CD4-positive, CD25-positive, alpha-beta regulatory T cell (primary cell): ENCODE results near the gene UTP3. TPM values are rescaled to one million over a fixed set of nuclear protein-coding genes. Genes with fewer than 3 reads are reported as not detected.
A peak's percentile ranks its signal among the peaks of the same experiment; 100 is the strongest.

Source experiments
- ATAC-seq, 2 donors: fragments of 150-1000 bp; cut with Tn5 transposase; one replicate each; pipeline ENCODE4 v1.10.0; 2021; ENCODE audit warnings: low read depth in 2 of 2, moderate number of reproducible peaks in 2 of 2, moderate library complexity in 1 of 2
- DNase-seq, 3 donors: peaks; one replicate each; pipeline versions ENCODE4 v3.0.0 to v3.0.0-alpha.2; 2012 to 2022; ENCODE audit warnings: mixed read lengths in 1 of 3
- H3K27ac ChIP-seq: one replicate; pipeline ENCODE4 v1.7.0; 2013; ENCODE audit warnings: mild to moderate bottlenecking, low read length; ENCODE audit not compliant: insufficient read depth, poor library complexity, severe bottlenecking
- H3K27me3 ChIP-seq: one replicate; pipeline ENCODE4 v1.7.0; 2013; ENCODE audit warnings: low read length; ENCODE audit not compliant: control insufficient read depth, insufficient read depth
- H3K36me3 ChIP-seq: one replicate; pipeline ENCODE4 v1.7.0; 2013; ENCODE audit warnings: mild to moderate bottlenecking, low read length, moderate library complexity; ENCODE audit not compliant: control insufficient read depth, insufficient read depth
- H3K4me1 ChIP-seq: 2 replicates; pipeline ENCODE4 v1.7.0; 2013; ENCODE audit warnings: mild to moderate bottlenecking, low read length; ENCODE audit not compliant: insufficient read depth, control insufficient read depth, poor library complexity, severe bottlenecking
- H3K4me3 ChIP-seq: one replicate; pipeline ENCODE4 v1.7.0; 2013; ENCODE audit warnings: low read depth, mild to moderate bottlenecking, low read length, moderate library complexity
- H3K9me3 ChIP-seq, 2 experiments: 1 replicate in 1 of 2; 2 replicates in 1 of 2; pipeline ENCODE4 v1.7.0; 2013; ENCODE audit warnings: low read length in 2 of 2, mild to moderate bottlenecking in 1 of 2, moderate library complexity in 1 of 2; ENCODE audit not compliant: control insufficient read depth in 2 of 2
- H3K27ac Mint-ChIP-seq, 3 donors: one replicate each; pipeline ENCODE4 v1.8.0; 2020 to 2022; ENCODE audit warnings: mild to moderate bottlenecking in 3 of 3, mixed read lengths in 3 of 3, moderate library complexity in 2 of 3
- H3K27me3 Mint-ChIP-seq: one replicate; pipeline ENCODE4 v1.8.0; 2022; ENCODE audit warnings: mild to moderate bottlenecking, mixed read lengths
- H3K36me3 Mint-ChIP-seq: one replicate; pipeline ENCODE4 v1.8.0; 2020; ENCODE audit warnings: mixed read lengths
- H3K4me1 Mint-ChIP-seq, 4 donors: one replicate each; pipeline ENCODE4 v1.8.0; 2020 to 2022; ENCODE audit warnings: mixed read lengths in 4 of 4, mild to moderate bottlenecking in 1 of 4
- H3K4me3 Mint-ChIP-seq, 4 donors: one replicate each; pipeline ENCODE4 v1.8.0; 2020 to 2022; ENCODE audit warnings: mild to moderate bottlenecking in 4 of 4, mixed read lengths in 4 of 4, moderate library complexity in 3 of 4
- H3K9me3 Mint-ChIP-seq, 7 donors: one replicate each; pipeline ENCODE4 v1.8.0; 2020 to 2022; ENCODE audit warnings: mixed read lengths in 7 of 7, mild to moderate bottlenecking in 3 of 7, moderate library complexity in 2 of 7
- polyA plus RNA-seq, 4 donors: library from polyadenylated mRNA; unstranded; fragments of 300-500 nt; fragmentation: Illumina TruSeq; gene quantifications; one replicate each; pipeline ENCODE4 v1.2.3, GENCODE V29; 2021
- total RNA-seq: library from RNA; stranded (reverse); gene quantifications from one replicate; pipeline ENCODE4 v1.2.3, GENCODE V29; 2022

The UTP3 gene
- total and polyA plus RNA-seq, 5 donors from 2014 or later, result 8.8 to 17.5 (median 13.5) TPM

- no peaks in the 10 kb centered on the region for H3K9me3 ChIP-seq
- no peaks in the 10 kb centered on the region for H3K27me3 ChIP-seq
- no peaks in the 10 kb centered on the region for H3K9me3 Mint-ChIP-seq
- peak overlapping the region; percentile 51 for H3K27ac ChIP-seq
- DNase-seq (peak; percentile 38 to 58 (median 39)), ATAC-seq (peak; percentile 45 to 46)
- peak overlapping the region; percentile 75 for H3K4me3 ChIP-seq
- no peaks in the 10 kb centered on the region for H3K36me3 ChIP-seq
- H3K4me1 Mint-ChIP-seq, result peaks cover 16 to 28% (median 20%) of the 10 kb centered on the region in 4 donors
- peaks cover 26% of the 10 kb centered on the region for H3K27me3 Mint-ChIP-seq
- peaks cover 24% of the 10 kb centered on the region for H3K4me1 ChIP-seq
- H3K27ac Mint-ChIP-seq, result peak overlapping the region; percentile 75 to 97 (median 94)
- H3K36me3 Mint-ChIP-seq, result no peaks in the 10 kb centered on the region
- peak overlapping the region; percentile 88 to 96 (median 94) for H3K4me3 Mint-ChIP-seq
Measured at GRCh38 chr4:70704215-70704930, 16.0 kb downstream of the UTP3 start.

GRCh38 chr4:70704931-70705182 is 16.5 kb downstream of the UTP3 start:
- H3K36me3 ChIP-seq, result no peaks in the 10 kb centered on the region
- ATAC-seq (no peak), DNase-seq (no peak)
- Mint-ChIP-seq H3K27me3 (peaks cover 26% of the 10 kb centered on the region), H3K4me3 (peak overlapping the region in 1 of 4 donors; percentile 88), H3K4me1 (peaks cover 16 to 28% (median 21%) of the 10 kb centered on the region in 4 donors), H3K9me3 (no peaks in the 10 kb centered on the region), H3K27ac (no peak overlapping the region), H3K36me3 (no peaks in the 10 kb centered on the region)
- H3K4me3 ChIP-seq, result no peak overlapping the region
- H3K9me3 ChIP-seq, result no peaks in the 10 kb centered on the region
- H3K27ac ChIP-seq, result peak overlapping the region; percentile 70
- H3K27me3 ChIP-seq, result no peaks in the 10 kb centered on the region
- peaks cover 24% of the 10 kb centered on the region for H3K4me1 ChIP-seq

- H3K4me1 Mint-ChIP-seq, result peaks cover 18 to 28% (median 22%) of the 10 kb centered on the region in 4 donors
- H3K9me3 ChIP-seq, result no peaks in the 10 kb centered on the region
Measured at GRCh38 chr4:70705183-70706043, 17.1 kb downstream of the UTP3 start.

GRCh38 chr4:70706044-70706461 is 17.7 kb downstream of the UTP3 start:
- Mint-ChIP-seq H3K4me1 (peaks cover 18 to 28% (median 22%) of the 10 kb centered on the region in 4 donors), H3K36me3 (no peaks in the 10 kb centered on the region), H3K4me3 (peak overlapping the region; percentile 85 to 94 (median 90)), H3K27ac (peak overlapping the region; percentile 38 to 91 (median 90)), H3K9me3 (no peaks in the 10 kb centered on the region), H3K27me3 (peaks cover 26% of the 10 kb centered on the region)
- no peaks in the 10 kb centered on the region for H3K27me3 ChIP-seq
- no peaks in the 10 kb centered on the region for H3K9me3 ChIP-seq
- H3K4me3 ChIP-seq, result peak overlapping the region; percentile 78
- peak overlapping the region; percentile 70 for H3K27ac ChIP-seq
- peaks cover 24% of the 10 kb centered on the region for H3K4me1 ChIP-seq
- H3K36me3 ChIP-seq, result no peaks in the 10 kb centered on the region
- ATAC-seq (no peak), DNase-seq (no peak)

More at GRCh38 chr4:70705183-70706043, 17.1 kb downstream of the UTP3 start:
- ATAC-seq (peak; percentile 72 to 74), DNase-seq (peak; percentile 59 to 68 (median 65))
- no peaks in the 10 kb centered on the region for H3K9me3 Mint-ChIP-seq
- peak overlapping the region; percentile 85 to 94 (median 90) for H3K4me3 Mint-ChIP-seq
- Histone ChIP-seq H3K36me3 (no peaks in the 10 kb centered on the region), H3K4me1 (peaks cover 24% of the 10 kb centered on the region), H3K27me3 (no peaks in the 10 kb centered on the region), H3K27ac (peak overlapping the region; percentile 70), H3K4me3 (peak overlapping the region; percentile 78)
- peak overlapping the region; percentile 38 to 91 (median 90) for H3K27ac Mint-ChIP-seq
- no peaks in the 10 kb centered on the region for H3K36me3 Mint-ChIP-seq
- peaks cover 26% of the 10 kb centered on the region for H3K27me3 Mint-ChIP-seq

- Histone ChIP-seq H3K27me3 (no peaks in the 10 kb centered on the region), H3K4me3 (peak overlapping the region; percentile 78), H3K9me3 (no peaks in the 10 kb centered on the region), H3K36me3 (no peaks in the 10 kb centered on the region), H3K4me1 (peaks cover 24% of the 10 kb centered on the region), H3K27ac (no peak overlapping the region)
- Mint-ChIP-seq H3K9me3 (no peaks in the 10 kb centered on the region), H3K27me3 (peaks cover 26% of the 10 kb centered on the region), H3K4me3 (peak overlapping the region; percentile 85 to 94 (median 90)), H3K27ac (peak overlapping the region in 2 of 3 donors; percentile 90 to 91), H3K36me3 (no peaks in the 10 kb centered on the region), H3K4me1 (peaks cover 18 to 28% (median 22%) of the 10 kb centered on the region in 4 donors)
- DNase-seq (no peak), ATAC-seq (no peak)
Measured at GRCh38 chr4:70706516-70706915, 18.2 kb downstream of the UTP3 start.

GRCh38 chr4:70709611-70710205 is 21.4 kb downstream of the UTP3 start:
- Mint-ChIP-seq H3K36me3 (no peaks in the 10 kb centered on the region), H3K4me1 (peaks cover 13 to 17% (median 15%) of the 10 kb centered on the region in 4 donors), H3K9me3 (peaks cover 0 to 1% (median 0%) of the 10 kb centered on the region in 7 donors), H3K27ac (no peak overlapping the region), H3K27me3 (peaks cover 20% of the 10 kb centered on the region), H3K4me3 (no peak overlapping the region)
- Histone ChIP-seq H3K4me3 (no peak overlapping the region), H3K4me1 (peaks cover 15% of the 10 kb centered on the region), H3K27ac (no peak overlapping the region), H3K36me3 (no peaks in the 10 kb centered on the region), H3K9me3 (no peaks in the 10 kb centered on the region), H3K27me3 (no peaks in the 10 kb centered on the region)
- no peak for DNase-seq
- ATAC-seq, result no peak

GRCh38 chr4:70711599-70711998 is 23.3 kb downstream of the UTP3 start:
- no peak overlapping the region for H3K27ac ChIP-seq
- no peaks in the 10 kb centered on the region for H3K9me3 ChIP-seq
- peaks cover 0 to 1% (median 0%) of the 10 kb centered on the region in 7 donors for H3K9me3 Mint-ChIP-seq
- peaks cover 10% of the 10 kb centered on the region for H3K27me3 Mint-ChIP-seq
- H3K36me3 ChIP-seq, result no peaks in the 10 kb centered on the region
- peaks cover under 1% of the 10 kb centered on the region for H3K4me1 ChIP-seq
- no peaks in the 10 kb centered on the region for H3K36me3 Mint-ChIP-seq
- H3K27me3 ChIP-seq, result no peaks in the 10 kb centered on the region
- ATAC-seq (no peak), DNase-seq (no peak)
- peak overlapping the region in 1 of 4 donors; percentile 36 for H3K4me3 Mint-ChIP-seq
- peak overlapping the region in 1 of 3 donors; percentile 4 for H3K27ac Mint-ChIP-seq
- peaks cover 4 to 8% (median 5%) of the 10 kb centered on the region in 4 donors for H3K4me1 Mint-ChIP-seq
- no peak overlapping the region for H3K4me3 ChIP-seq
